22Rv1 (cell line): Measurements from ENCODE around the gene GPHA2.

Experiments used
- ZFX ChIP-seq: fragments of 450-650 bp; IDR thresholded peaks from 2 replicates; pipeline ENCODE4 v1.6.1; 2017; ENCODE audit warnings: antibody characterized with exemption, borderline replicate concordance
- TF ChIP-seq, protein P1 (sequence below): fragments of 450-650 bp; IDR thresholded peaks from 2 replicates; pipeline ENCODE4 v1.5.1; 2017; ENCODE audit warnings: mild to moderate bottlenecking

DNA sequence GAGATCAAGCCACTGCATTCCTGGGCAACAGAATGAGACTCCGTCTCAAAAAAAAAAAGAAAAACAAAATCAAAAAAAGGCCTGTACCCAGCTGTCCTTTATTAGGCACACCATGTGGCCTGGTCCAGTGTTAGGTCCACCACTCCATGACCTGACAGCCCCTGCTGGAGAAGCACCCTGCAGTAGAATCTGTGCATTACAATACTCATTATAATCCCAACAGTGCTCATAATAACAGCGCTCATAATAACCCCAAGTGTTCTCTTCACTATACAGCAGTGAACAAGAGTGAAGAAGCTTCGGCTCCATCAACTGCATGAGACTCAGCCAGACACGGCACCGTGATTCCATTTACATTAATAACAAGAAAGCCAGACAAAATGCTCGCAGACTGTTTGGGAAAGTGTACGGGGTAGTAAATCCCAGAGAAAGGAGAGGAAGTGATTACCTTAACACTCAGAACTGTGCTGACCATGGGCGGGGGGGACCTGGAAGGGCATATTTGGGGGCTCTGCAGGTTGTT is 48.4 kb downstream of the GPHA2 start:
- TF ChIP-seq, protein P1, sequence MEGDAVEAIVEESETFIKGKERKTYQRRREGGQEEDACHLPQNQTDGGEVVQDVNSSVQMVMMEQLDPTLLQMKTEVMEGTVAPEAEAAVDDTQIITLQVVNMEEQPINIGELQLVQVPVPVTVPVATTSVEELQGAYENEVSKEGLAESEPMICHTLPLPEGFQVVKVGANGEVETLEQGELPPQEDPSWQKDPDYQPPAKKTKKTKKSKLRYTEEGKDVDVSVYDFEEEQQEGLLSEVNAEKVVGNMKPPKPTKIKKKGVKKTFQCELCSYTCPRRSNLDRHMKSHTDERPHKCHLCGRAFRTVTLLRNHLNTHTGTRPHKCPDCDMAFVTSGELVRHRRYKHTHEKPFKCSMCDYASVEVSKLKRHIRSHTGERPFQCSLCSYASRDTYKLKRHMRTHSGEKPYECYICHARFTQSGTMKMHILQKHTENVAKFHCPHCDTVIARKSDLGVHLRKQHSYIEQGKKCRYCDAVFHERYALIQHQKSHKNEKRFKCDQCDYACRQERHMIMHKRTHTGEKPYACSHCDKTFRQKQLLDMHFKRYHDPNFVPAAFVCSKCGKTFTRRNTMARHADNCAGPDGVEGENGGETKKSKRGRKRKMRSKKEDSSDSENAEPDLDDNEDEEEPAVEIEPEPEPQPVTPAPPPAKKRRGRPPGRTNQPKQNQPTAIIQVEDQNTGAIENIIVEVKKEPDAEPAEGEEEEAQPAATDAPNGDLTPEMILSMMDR = no peak
- TF ChIP-seq ZFX = no peak
